ENCODE measurements around the gene PCP2.

The PCP2 gene

GRCh38 chr19:7633698-7634097 is at the start of gene PCP2:
Gene PCP2 (minus strand): TSS chr19:7633719. CDS start chr19:7633457, 262 bp downstream.
- no peak within 1 kb of the TSS for H3K27ac ChIP-seq
- TF ChIP-seq ZFX (IDR thresholded peaks at IDR 0.05) = no peak
- TF ChIP-seq CTCF (conservative IDR thresholded peaks at IDR 0.05) = no peak

GRCh38 chr19:7682175-7682855 is 48.8 kb upstream of the PCP2 start:
- TF ChIP-seq ZFX (IDR thresholded peaks at IDR 0.05) (no peak), CTCF (conservative IDR thresholded peaks at IDR 0.05) (no peak)
- H3K27ac ChIP-seq = peak overlapping the region; percentile 95; the same call in 1 of the 2 replicates

- TF ChIP-seq CTCF (conservative IDR thresholded peaks at IDR 0.05) (no peak; the same call in 1 of the 2 replicates), ZFX (IDR thresholded peaks at IDR 0.05) (no peak)
- H3K27ac ChIP-seq = peak overlapping the region; percentile 95
Observed at GRCh38 chr19:7681340-7682174, 48.0 kb upstream of the PCP2 start.

- H3K27ac ChIP-seq = peak within 1 kb of the TSS; percentile 95
- TF ChIP-seq ZFX (IDR thresholded peaks at IDR 0.05) = peak; percentile 51; the same call in 1 of the 2 replicates
- TF ChIP-seq CTCF (conservative IDR thresholded peaks at IDR 0.05) = peak; percentile 99
Observed at GRCh38 chr19:7680606-7681339, 47.3 kb upstream of the PCP2 start, which contains the start of gene TRAPPC5. Gene TRAPPC5 (plus strand): TSS chr19:7680833. CDS start chr19:7682254, 1,421 bp downstream.

- peak overlapping the region; percentile 95 for H3K27ac ChIP-seq
- TF ChIP-seq ZFX (IDR thresholded peaks at IDR 0.05) (no peak), CTCF (conservative IDR thresholded peaks at IDR 0.05) (no peak)
Observed at GRCh38 chr19:7679771-7680605, 46.5 kb upstream of the PCP2 start.

- TF ChIP-seq CTCF (conservative IDR thresholded peaks at IDR 0.05) (no peak), ZFX (IDR thresholded peaks at IDR 0.05) (no peak)
- H3K27ac ChIP-seq = no peak overlapping the region
Observed at GRCh38 chr19:7678971-7679751, 45.6 kb upstream of the PCP2 start.
